KMS-11 (cell line): ENCODE results near the gene SPTB.

Experiments
- H2AFZ ChIP-seq: fragments of 200-600 bp; sonication (generic); 2 replicates; pipeline ENCODE4 v1.6.1; 2016; ENCODE audit warnings: antibody characterized with exemption, mixed run types, low read depth
- H3K27ac ChIP-seq: fragments of 200-600 bp; sonication (generic); 2 replicates; pipeline ENCODE4 v1.6.1; 2016; ENCODE audit warnings: mild to moderate bottlenecking, mixed run types
- H3K27me3 ChIP-seq: fragments of 200-600 bp; sonication (generic); 2 replicates; pipeline ENCODE4 v1.6.1; 2017; ENCODE audit warnings: mild to moderate bottlenecking, low read depth, mixed run types, moderate library complexity; ENCODE audit not compliant: insufficient read depth
- H3K36me3 ChIP-seq: fragments of 200-600 bp; sonication (generic); 2 replicates; pipeline ENCODE4 v1.6.1; 2017; ENCODE audit warnings: mild to moderate bottlenecking, mixed run types; ENCODE audit not compliant: insufficient read depth
- H3K4me1 ChIP-seq: fragments of 200-600 bp; sonication (generic); 2 replicates; pipeline ENCODE4 v1.6.1; 2016; ENCODE audit warnings: mild to moderate bottlenecking, low read depth, mixed run types; ENCODE audit not compliant: poor library complexity, severe bottlenecking
- H3K4me2 ChIP-seq: fragments of 200-600 bp; sonication (generic); 2 replicates; pipeline ENCODE4 v1.7.0; 2016; ENCODE audit warnings: mild to moderate bottlenecking, mixed run types
- H3K4me3 ChIP-seq: fragments of 200-600 bp; sonication (generic); IDR thresholded peaks from 2 replicates; pipeline ENCODE4 v1.6.1; 2017; ENCODE audit warnings: low read depth, low read length, mixed read lengths; ENCODE audit not compliant: insufficient read depth
- H3K79me2 ChIP-seq: fragments of 200-600 bp; sonication (generic); 2 replicates; pipeline ENCODE4 v1.6.1; 2016; ENCODE audit warnings: low read depth, mixed run types; ENCODE audit not compliant: insufficient read depth
- H3K9ac ChIP-seq: fragments of 200-600 bp; sonication (generic); 2 replicates; pipeline ENCODE4 v1.6.1; 2016; ENCODE audit warnings: mild to moderate bottlenecking, mixed run types
- H4K20me1 ChIP-seq: fragments of 200-600 bp; sonication (generic); 2 replicates; pipeline ENCODE4 v1.6.1; 2016; ENCODE audit warnings: mild to moderate bottlenecking, mixed run types; ENCODE audit not compliant: insufficient read depth
- TF ChIP-seq, protein P1 (sequence below): fragments of 200-600 bp; sonication (generic); conservative IDR thresholded peaks from 2 replicates; pipeline ENCODE4 v1.6.1; 2017; ENCODE audit warnings: low read depth, mild to moderate bottlenecking, antibody characterized with exemption, low read length, moderate library complexity, mixed read lengths

The SPTB gene

DNA sequence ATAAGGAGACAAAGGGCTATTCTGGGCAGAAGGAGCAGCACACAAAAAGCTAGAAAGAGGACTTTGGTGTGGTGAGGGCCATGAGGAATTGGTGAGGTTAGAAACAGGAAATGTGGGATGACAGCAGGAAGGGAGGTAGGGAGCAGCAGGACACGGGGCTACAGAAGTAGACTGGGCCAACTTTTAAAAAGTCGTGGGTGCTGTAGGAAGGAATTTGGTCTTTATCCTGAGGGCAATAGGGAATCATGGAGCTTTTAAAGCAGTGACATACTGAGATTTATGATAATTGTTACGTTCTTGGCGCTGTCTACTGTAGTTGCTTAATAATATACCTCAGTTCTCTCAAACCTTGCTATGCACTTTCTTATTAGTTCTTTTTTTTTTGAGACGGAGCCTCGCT, 26.3 kb upstream of the SPTB start:
- no peaks in the 10 kb centered on the region for H3K27me3 ChIP-seq
- no peak overlapping the region for H3K4me3 ChIP-seq
- H3K79me2 ChIP-seq = no peaks in the 10 kb centered on the region
- no peak overlapping the region for H3K4me2 ChIP-seq
- TF ChIP-seq, protein P1, sequence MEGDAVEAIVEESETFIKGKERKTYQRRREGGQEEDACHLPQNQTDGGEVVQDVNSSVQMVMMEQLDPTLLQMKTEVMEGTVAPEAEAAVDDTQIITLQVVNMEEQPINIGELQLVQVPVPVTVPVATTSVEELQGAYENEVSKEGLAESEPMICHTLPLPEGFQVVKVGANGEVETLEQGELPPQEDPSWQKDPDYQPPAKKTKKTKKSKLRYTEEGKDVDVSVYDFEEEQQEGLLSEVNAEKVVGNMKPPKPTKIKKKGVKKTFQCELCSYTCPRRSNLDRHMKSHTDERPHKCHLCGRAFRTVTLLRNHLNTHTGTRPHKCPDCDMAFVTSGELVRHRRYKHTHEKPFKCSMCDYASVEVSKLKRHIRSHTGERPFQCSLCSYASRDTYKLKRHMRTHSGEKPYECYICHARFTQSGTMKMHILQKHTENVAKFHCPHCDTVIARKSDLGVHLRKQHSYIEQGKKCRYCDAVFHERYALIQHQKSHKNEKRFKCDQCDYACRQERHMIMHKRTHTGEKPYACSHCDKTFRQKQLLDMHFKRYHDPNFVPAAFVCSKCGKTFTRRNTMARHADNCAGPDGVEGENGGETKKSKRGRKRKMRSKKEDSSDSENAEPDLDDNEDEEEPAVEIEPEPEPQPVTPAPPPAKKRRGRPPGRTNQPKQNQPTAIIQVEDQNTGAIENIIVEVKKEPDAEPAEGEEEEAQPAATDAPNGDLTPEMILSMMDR = no peak
- no peak overlapping the region for H2AFZ ChIP-seq
- H3K36me3 ChIP-seq = no peaks in the 10 kb centered on the region
- H4K20me1 ChIP-seq = no peaks in the 10 kb centered on the region
- H3K9ac ChIP-seq = no peak overlapping the region
- H3K4me1 ChIP-seq = peaks cover 4% of the 10 kb centered on the region
- no peak overlapping the region for H3K27ac ChIP-seq

DNA sequence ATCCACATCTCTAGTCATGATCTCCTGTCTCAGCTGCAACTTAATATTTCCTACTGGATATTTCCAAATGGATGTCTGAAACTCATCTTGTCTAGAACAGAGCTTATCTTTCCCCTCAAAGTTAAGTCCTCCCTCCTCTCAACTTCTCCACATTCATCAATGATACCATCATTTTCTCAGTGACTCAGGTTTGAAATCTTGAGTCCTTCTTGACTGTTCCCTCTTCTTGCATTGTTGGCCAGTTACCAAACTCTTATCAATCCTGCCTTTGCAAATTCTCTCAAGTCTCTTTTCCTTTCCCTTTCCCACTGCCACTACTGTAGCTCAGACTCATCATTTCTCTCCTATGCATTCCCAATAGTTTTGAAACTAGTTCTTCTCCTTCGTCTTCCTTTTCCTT, 20.3 kb upstream of the SPTB start:
- H3K4me3 ChIP-seq = no peak overlapping the region
- no peak overlapping the region for H3K27ac ChIP-seq
- H3K36me3 ChIP-seq = no peaks in the 10 kb centered on the region
- no peaks in the 10 kb centered on the region for H4K20me1 ChIP-seq
- H3K4me2 ChIP-seq = no peak overlapping the region
- no peaks in the 10 kb centered on the region for H3K27me3 ChIP-seq
- no peak overlapping the region for H2AFZ ChIP-seq
- no peak overlapping the region for H3K9ac ChIP-seq
- TF ChIP-seq, protein P1 = no peak
- H3K79me2 ChIP-seq = no peaks in the 10 kb centered on the region
- H3K4me1 ChIP-seq = no peaks in the 10 kb centered on the region

DNA sequence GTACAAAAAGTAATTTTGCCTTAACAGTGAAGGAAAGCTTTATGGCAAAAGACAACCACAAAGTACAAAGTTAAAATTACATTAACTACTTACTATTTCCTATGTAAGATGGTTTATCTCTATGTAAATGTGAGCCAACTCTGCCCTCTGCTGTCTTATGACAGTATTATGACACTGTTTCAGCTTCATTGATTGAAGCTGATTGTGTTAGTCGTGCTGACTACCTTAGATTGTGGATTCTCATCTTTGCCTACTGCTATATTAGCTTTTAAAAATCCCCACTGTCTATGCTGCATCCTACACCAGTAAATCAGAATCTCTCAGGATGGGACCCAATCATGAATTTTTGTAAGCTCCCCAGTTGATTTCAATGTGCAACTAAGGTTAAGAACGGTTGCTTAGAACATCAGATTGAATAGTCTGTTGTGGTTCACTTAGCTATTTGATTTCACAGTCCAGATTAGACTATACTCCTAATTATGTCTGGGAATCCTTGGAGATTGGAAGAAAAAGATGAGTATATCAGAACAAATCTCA, 12.2 kb upstream of the SPTB start:
- Histone ChIP-seq H3K27me3 (no peaks in the 10 kb centered on the region), H4K20me1 (no peaks in the 10 kb centered on the region), H3K4me3 (no peak overlapping the region), H3K36me3 (no peaks in the 10 kb centered on the region), H3K4me1 (no peaks in the 10 kb centered on the region), H3K9ac (no peak overlapping the region), H2AFZ (no peak overlapping the region), H3K79me2 (no peaks in the 10 kb centered on the region), H3K4me2 (no peak overlapping the region), H3K27ac (no peak overlapping the region)
- TF ChIP-seq, protein P1 = peak; percentile 59

DNA sequence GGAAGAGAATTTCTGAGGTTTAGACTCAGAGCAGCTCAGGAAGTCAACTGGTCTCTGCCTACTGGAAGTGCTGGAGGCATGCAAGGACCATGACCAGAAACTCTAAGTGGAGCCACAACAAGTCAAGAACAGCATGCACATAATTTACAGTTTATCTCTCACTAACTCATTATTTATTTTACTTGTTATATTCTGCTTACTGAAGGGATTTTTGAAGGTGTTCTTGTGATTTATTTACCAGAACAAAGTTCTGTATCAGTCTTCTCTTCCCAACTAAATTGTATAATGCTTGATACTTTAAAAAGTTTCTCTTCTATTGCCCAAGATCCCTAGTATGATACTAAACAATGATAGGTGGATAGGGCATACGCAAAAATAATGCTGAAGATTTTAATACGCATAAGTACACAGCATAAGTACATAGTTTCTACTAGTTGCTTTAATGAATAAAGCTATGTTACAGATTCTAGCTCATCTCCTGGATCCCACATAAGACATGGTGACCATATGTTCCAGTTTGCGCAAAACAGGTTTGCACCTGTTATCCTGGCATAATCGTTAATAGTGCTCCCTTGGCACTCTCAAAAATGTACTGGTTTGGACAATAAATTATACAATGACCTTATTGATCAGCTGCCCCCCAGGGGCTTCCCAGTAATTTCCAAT, 11.6 kb upstream of the SPTB start:
- H3K79me2 ChIP-seq = no peaks in the 10 kb centered on the region
- no peak overlapping the region for H3K9ac ChIP-seq
- no peak overlapping the region for H3K4me3 ChIP-seq
- TF ChIP-seq, protein P1 = no peak
- H3K4me1 ChIP-seq = no peaks in the 10 kb centered on the region
- H4K20me1 ChIP-seq = no peaks in the 10 kb centered on the region
- H3K36me3 ChIP-seq = no peaks in the 10 kb centered on the region
- no peaks in the 10 kb centered on the region for H3K27me3 ChIP-seq
- no peak overlapping the region for H2AFZ ChIP-seq
- H3K27ac ChIP-seq = no peak overlapping the region
- no peak overlapping the region for H3K4me2 ChIP-seq
